HG03432 (cell line): Measurements from ENCODE around the gene RYR2.

Experiments
- ATAC-seq: cut with Tn5 transposase; IDR thresholded peaks from one replicate; pipeline ENCODE4 v1.9.1; 2021; ENCODE audit warnings: mild to moderate bottlenecking, moderate library complexity; ENCODE audit not compliant: unreplicated experiment

RYR2 gene

GRCh38 chr1:237701534-237701933 lies 659.5 kb downstream of the RYR2 start:
- ATAC-seq = no peak

- no peak for ATAC-seq
Measured at GRCh38 chr1:237702161-237702560, 660.2 kb downstream of the RYR2 start.

- no peak for ATAC-seq
Measured at GRCh38 chr1:237705462-237705861, 663.5 kb downstream of the RYR2 start.

- ATAC-seq = no peak
Measured at GRCh38 chr1:237709355-237709754, 667.4 kb downstream of the RYR2 start.

- ATAC-seq = no peak
Measured at GRCh38 chr1:237711281-237711680, 669.3 kb downstream of the RYR2 start.

- ATAC-seq = no peak
Measured at GRCh38 chr1:237712082-237712481, 670.1 kb downstream of the RYR2 start.

GRCh38 chr1:237712586-237713157 lies 670.7 kb downstream of the RYR2 start:
- no peak for ATAC-seq

- no peak for ATAC-seq
Measured at GRCh38 chr1:237713916-237714315, 671.9 kb downstream of the RYR2 start.

- no peak for ATAC-seq
Measured at GRCh38 chr1:237717106-237717505, 675.1 kb downstream of the RYR2 start.

GRCh38 chr1:237730826-237731350 lies 688.9 kb downstream of the RYR2 start:
- ATAC-seq = no peak

- ATAC-seq = no peak
Measured at GRCh38 chr1:237732657-237733056, 690.7 kb downstream of the RYR2 start.

GRCh38 chr1:237736372-237737029 lies 694.5 kb downstream of the RYR2 start:
- peak; percentile 78 for ATAC-seq

GRCh38 chr1:237737448-237737847 lies 695.5 kb downstream of the RYR2 start:
- no peak for ATAC-seq

- ATAC-seq = no peak
Measured at GRCh38 chr1:237737938-237738610, 696.1 kb downstream of the RYR2 start.

- no peak for ATAC-seq
Measured at GRCh38 chr1:237740846-237741245, 698.9 kb downstream of the RYR2 start.

- no peak for ATAC-seq
Measured at GRCh38 chr1:237745545-237745944, 703.6 kb downstream of the RYR2 start.

GRCh38 chr1:237748171-237748960 lies 706.4 kb downstream of the RYR2 start:
- no peak for ATAC-seq

GRCh38 chr1:237749122-237749521 lies 707.1 kb downstream of the RYR2 start:
- no peak for ATAC-seq

- no peak for ATAC-seq
Measured at GRCh38 chr1:237751090-237751489, 709.1 kb downstream of the RYR2 start.

- ATAC-seq = no peak
Measured at GRCh38 chr1:237754627-237755026, 712.6 kb downstream of the RYR2 start.

GRCh38 chr1:237756304-237756967 lies 714.5 kb downstream of the RYR2 start:
- ATAC-seq = no peak
